H9 (cell line): Measurements from ENCODE around the gene RNASEL. TPM values are rescaled to one million over a fixed set of nuclear protein-coding genes. Genes with fewer than 3 reads are reported as not detected.
A peak's percentile ranks its signal among the peaks of the same experiment; 100 is the strongest.

Experiments used
- DNase-seq: peaks from one replicate; pipeline ENCODE4 v3.0.0-alpha.2; 2017
- H2AFZ ChIP-seq: one replicate; pipeline ENCODE4 v1.6.1; 2013; ENCODE audit warnings: mild to moderate bottlenecking, low read length, control low read depth, moderate library complexity
- H2AK5ac ChIP-seq: 2 replicates; pipeline ENCODE4 v1.6.1; 2013; ENCODE audit warnings: low read length, control low read depth, mixed read lengths; ENCODE audit not compliant: insufficient read length
- H2BK120ac ChIP-seq: one replicate; pipeline ENCODE4 v1.6.1; 2013; ENCODE audit warnings: low read depth, mild to moderate bottlenecking, low read length, control low read depth, inconsistent platforms; ENCODE audit not compliant: poor library complexity, severe bottlenecking
- H2BK12ac ChIP-seq: 2 replicates; pipeline ENCODE4 v1.6.1; 2013; ENCODE audit warnings: low read length, control low read depth, mixed read lengths, low read depth; ENCODE audit not compliant: insufficient read length
- H2BK15ac ChIP-seq: 2 replicates; pipeline ENCODE4 v1.6.1; 2013; ENCODE audit warnings: low read depth, low read length, control low read depth
- H2BK20ac ChIP-seq: one replicate; pipeline ENCODE4 v1.6.1; 2013; ENCODE audit warnings: low read depth, mild to moderate bottlenecking, low read length, control low read depth, inconsistent platforms; ENCODE audit not compliant: poor library complexity, severe bottlenecking
- H2BK5ac ChIP-seq: 2 replicates; pipeline ENCODE4 v1.6.1; 2013; ENCODE audit warnings: low read length, control low read depth, mixed read lengths; ENCODE audit not compliant: insufficient read length
- H3K14ac ChIP-seq: 2 replicates; pipeline ENCODE4 v1.6.1; 2013; ENCODE audit warnings: low read length, control low read depth; ENCODE audit not compliant: insufficient read depth
- H3K18ac ChIP-seq: 2 replicates; pipeline ENCODE4 v1.6.1; 2013; ENCODE audit warnings: low read depth, mild to moderate bottlenecking, mixed read lengths, low read length, control low read depth; ENCODE audit not compliant: insufficient read length
- H3K23ac ChIP-seq: 2 replicates; pipeline ENCODE4 v1.6.1; 2013; ENCODE audit warnings: low read length, control low read depth, mixed read lengths, low read depth; ENCODE audit not compliant: insufficient read length
- H3K23me2 ChIP-seq: 2 replicates; pipeline ENCODE4 v1.6.1; 2013; ENCODE audit warnings: low read depth, mild to moderate bottlenecking, mixed read lengths, low read length, control low read depth; ENCODE audit not compliant: insufficient read length, poor library complexity, severe bottlenecking
- H3K27ac ChIP-seq: 2 replicates; pipeline ENCODE4 v1.5.1; 2013; ENCODE audit warnings: low read length, control low read depth, mixed read lengths, low read depth; ENCODE audit not compliant: insufficient read length
- H3K27me3 ChIP-seq: 2 replicates; pipeline ENCODE4 v1.6.1; 2013; ENCODE audit warnings: low read length, control low read depth, inconsistent platforms; ENCODE audit not compliant: insufficient read depth
- H3K4ac ChIP-seq: 2 replicates; pipeline ENCODE4 v1.6.1; 2013; ENCODE audit warnings: low read depth, mild to moderate bottlenecking, control low read depth, inconsistent platforms, low read length, moderate library complexity
- H3K4me1 ChIP-seq: 2 replicates; pipeline ENCODE4 v1.6.1; 2013; ENCODE audit warnings: low read length, control low read depth, inconsistent platforms; ENCODE audit not compliant: insufficient read depth
- H3K4me2 ChIP-seq: 2 replicates; pipeline ENCODE4 v1.6.1; 2013; ENCODE audit warnings: low read length, control low read depth, mixed read lengths; ENCODE audit not compliant: insufficient read length, insufficient read depth
- H3K56ac ChIP-seq: 2 replicates; pipeline ENCODE4 v1.6.1; 2013; ENCODE audit warnings: low read depth, mild to moderate bottlenecking, mixed read lengths, low read length, control low read depth; ENCODE audit not compliant: insufficient read length
- H3K79me1 ChIP-seq: 2 replicates; pipeline ENCODE4 v1.6.1; 2013; ENCODE audit warnings: low read depth, mild to moderate bottlenecking, moderate library complexity, low read length, control low read depth, inconsistent platforms; ENCODE audit not compliant: insufficient read depth, poor library complexity, severe bottlenecking
- H3K79me2 ChIP-seq: 2 replicates; pipeline ENCODE4 v1.6.1; 2013; ENCODE audit warnings: low read length, control low read depth, inconsistent platforms; ENCODE audit not compliant: insufficient read depth
- H3K9ac ChIP-seq: 2 replicates; pipeline ENCODE4 v1.6.1; 2013; ENCODE audit warnings: low read length, control low read depth, mixed read lengths; ENCODE audit not compliant: insufficient read length; ENCODE audit errors: extremely low read depth
- H3K9me3 ChIP-seq: one replicate; pipeline ENCODE4 v1.6.1; 2013; ENCODE audit warnings: low read depth, low read length, inconsistent platforms; ENCODE audit not compliant: control insufficient read depth
- H3T11ph ChIP-seq: one replicate; pipeline ENCODE4 v1.6.1; 2013; ENCODE audit warnings: mild to moderate bottlenecking, low read length, control low read depth, inconsistent platforms
- H4K20me1 ChIP-seq: one replicate; pipeline ENCODE4 v1.6.1; 2013; ENCODE audit not compliant: control insufficient read depth, insufficient read length, insufficient read depth
- H4K5ac ChIP-seq: 2 replicates; pipeline ENCODE4 v1.6.1; 2013; ENCODE audit warnings: low read depth, mild to moderate bottlenecking, mixed read lengths, low read length, control low read depth; ENCODE audit not compliant: insufficient read length
- H4K8ac ChIP-seq: replicated peaks from 2 replicates; pipeline ENCODE4 v1.6.1; 2013; ENCODE audit warnings: low read length, control low read depth, mixed read lengths, low read depth; ENCODE audit not compliant: insufficient read length
- H4K91ac ChIP-seq: 2 replicates; pipeline ENCODE4 v1.6.1; 2013; ENCODE audit warnings: low read depth, mild to moderate bottlenecking, moderate library complexity, mixed read lengths, low read length, control low read depth; ENCODE audit not compliant: insufficient read length
- H3K27ac Mint-ChIP-seq, 3 experiments: 2 replicates in 2 of 3; 3 replicates in 1 of 3; pipeline ENCODE4 v1.8.0; 2020 to 2021; ENCODE audit warnings: mixed read lengths in 3 of 3, mild to moderate bottlenecking in 1 of 3, moderate library complexity in 1 of 3
- H3K27me3 Mint-ChIP-seq: 2 replicates; pipeline ENCODE4 v1.8.0; 2021; ENCODE audit warnings: low read depth, mild to moderate bottlenecking, moderate library complexity, mixed read lengths
- H3K36me3 Mint-ChIP-seq, 3 experiments: 2 replicates in 2 of 3; 3 replicates in 1 of 3; pipeline ENCODE4 v1.8.0; 2020 to 2021; ENCODE audit warnings: low read depth in 3 of 3, mixed read lengths in 3 of 3; ENCODE audit not compliant: insufficient read depth in 1 of 3
- H3K4me1 Mint-ChIP-seq, 2 experiments: 2 replicates each; pipeline ENCODE4 v1.8.0; 2020; ENCODE audit warnings: mixed read lengths in 2 of 2
- H3K4me3 Mint-ChIP-seq, 2 experiments: 2 replicates in 1 of 2; 3 replicates in 1 of 2; pipeline ENCODE4 v1.8.0; 2020 to 2021; ENCODE audit warnings: mild to moderate bottlenecking in 2 of 2, mixed read lengths in 2 of 2, moderate library complexity in 1 of 2
- H3K9me3 Mint-ChIP-seq, 2 experiments: 2 replicates in 1 of 2; 3 replicates in 1 of 2; pipeline ENCODE4 v1.8.0; 2020; ENCODE audit warnings: mild to moderate bottlenecking in 2 of 2, mixed read lengths in 2 of 2, moderate library complexity in 1 of 2
- total RNA-seq: library from RNA; stranded (reverse); gene quantifications from 2 replicates; pipeline ENCODE4 v1.2.1, GENCODE V29; 2021
- TF ChIP-seq, protein P1 (sequence below): fragments of 200-600 bp; sonication (generic); conservative IDR thresholded peaks from 3 replicates; pipeline ENCODE4 v1.8.0; 2021; ENCODE audit warnings: antibody characterized with exemption, mild to moderate bottlenecking

RNASEL gene
- total RNA-seq, 1 experiment from 2014 or later = 0.63 TPM

DNA sequence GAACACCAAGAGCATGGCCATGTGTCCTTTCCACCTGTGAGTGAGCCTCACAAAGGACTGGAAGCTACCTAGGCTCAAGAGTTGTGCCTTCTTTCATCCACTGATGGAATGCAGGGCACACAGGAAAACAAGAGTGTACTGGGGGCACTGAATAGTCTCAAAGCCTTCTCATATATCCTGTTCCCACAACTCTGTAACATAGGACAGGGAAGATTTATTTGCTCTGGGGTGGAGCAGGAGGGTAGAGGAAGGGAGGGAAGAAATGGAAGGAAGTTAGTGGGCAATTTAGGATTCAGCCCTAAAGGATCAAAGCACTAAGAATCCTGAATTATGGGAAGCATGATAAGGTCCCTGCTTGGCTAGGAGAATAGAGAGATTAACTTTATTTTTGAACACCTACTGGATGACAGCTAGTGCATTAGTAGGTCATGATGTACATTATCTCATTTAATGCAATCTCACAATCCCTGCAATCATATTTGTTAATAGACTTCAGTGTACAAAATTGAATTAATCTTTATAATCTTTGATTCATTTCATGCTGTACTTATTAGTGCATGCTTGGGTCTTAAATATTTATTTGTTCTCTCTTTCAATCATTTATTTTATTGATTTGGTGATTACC lies 42.1 kb upstream of the RNASEL start:
- H4K91ac ChIP-seq = no peak overlapping the region
- no peaks in the 10 kb centered on the region for H3K36me3 Mint-ChIP-seq
- H2AFZ ChIP-seq = no peak overlapping the region
- H3K4me1 ChIP-seq = peaks cover 6% of the 10 kb centered on the region
- H3K27me3 Mint-ChIP-seq = no peaks in the 10 kb centered on the region; the same call in 1 of the 2 replicates
- no peak overlapping the region for H3K23ac ChIP-seq
- H3K4me2 ChIP-seq = no peak overlapping the region
- no peaks in the 10 kb centered on the region for H3K79me2 ChIP-seq
- no peak overlapping the region for H3K9ac ChIP-seq
- H4K8ac ChIP-seq = no peak overlapping the region
- no peaks in the 10 kb centered on the region for H3K79me1 ChIP-seq
- no peak for DNase-seq
- H3K4ac ChIP-seq = no peak overlapping the region; the same call in 1 of the 2 replicates
- H4K5ac ChIP-seq = no peak overlapping the region
- no peak overlapping the region for H3K56ac ChIP-seq
- no peaks in the 10 kb centered on the region for H4K20me1 ChIP-seq
- H3K4me1 Mint-ChIP-seq = peaks cover 41 to 49% of the 10 kb centered on the region in 2 experiments
- no peaks in the 10 kb centered on the region for H3K23me2 ChIP-seq
- no peak overlapping the region for H2BK5ac ChIP-seq
- no peak overlapping the region for H2AK5ac ChIP-seq
- no peak overlapping the region for H2BK15ac ChIP-seq
- no peak overlapping the region for H3K18ac ChIP-seq
- H2BK120ac ChIP-seq = no peak overlapping the region
- H3K27me3 ChIP-seq = no peaks in the 10 kb centered on the region
- no peak overlapping the region for H3T11ph ChIP-seq
- H3K9me3 ChIP-seq = no peaks in the 10 kb centered on the region
- H3K27ac ChIP-seq = no peak overlapping the region
- no peak overlapping the region for H3K14ac ChIP-seq
- no peak overlapping the region for H2BK12ac ChIP-seq
- H3K27ac Mint-ChIP-seq = peak overlapping the region in 1 of 3 experiments; percentile 5; a peak in 1 of 7 replicates
- H3K4me3 Mint-ChIP-seq = no peak overlapping the region; a peak in 1 of 5 replicates
- H3K9me3 Mint-ChIP-seq = no peaks in the 10 kb centered on the region
- TF ChIP-seq, protein P1, sequence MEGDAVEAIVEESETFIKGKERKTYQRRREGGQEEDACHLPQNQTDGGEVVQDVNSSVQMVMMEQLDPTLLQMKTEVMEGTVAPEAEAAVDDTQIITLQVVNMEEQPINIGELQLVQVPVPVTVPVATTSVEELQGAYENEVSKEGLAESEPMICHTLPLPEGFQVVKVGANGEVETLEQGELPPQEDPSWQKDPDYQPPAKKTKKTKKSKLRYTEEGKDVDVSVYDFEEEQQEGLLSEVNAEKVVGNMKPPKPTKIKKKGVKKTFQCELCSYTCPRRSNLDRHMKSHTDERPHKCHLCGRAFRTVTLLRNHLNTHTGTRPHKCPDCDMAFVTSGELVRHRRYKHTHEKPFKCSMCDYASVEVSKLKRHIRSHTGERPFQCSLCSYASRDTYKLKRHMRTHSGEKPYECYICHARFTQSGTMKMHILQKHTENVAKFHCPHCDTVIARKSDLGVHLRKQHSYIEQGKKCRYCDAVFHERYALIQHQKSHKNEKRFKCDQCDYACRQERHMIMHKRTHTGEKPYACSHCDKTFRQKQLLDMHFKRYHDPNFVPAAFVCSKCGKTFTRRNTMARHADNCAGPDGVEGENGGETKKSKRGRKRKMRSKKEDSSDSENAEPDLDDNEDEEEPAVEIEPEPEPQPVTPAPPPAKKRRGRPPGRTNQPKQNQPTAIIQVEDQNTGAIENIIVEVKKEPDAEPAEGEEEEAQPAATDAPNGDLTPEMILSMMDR = no peak
- H2BK20ac ChIP-seq = peak overlapping the region; percentile 94
